Heart left ventricle (tissue), 13 donors: Measurements from ENCODE around the gene MYCN.

Experiments used
- POLR2A ChIP-seq, 2 donors: fragments of 450-650 bp; IDR thresholded peaks; one replicate each; pipeline ENCODE4 v1.6.1; 2017; ENCODE audit warnings: antibody characterized with exemption in 2 of 2, mild to moderate bottlenecking in 2 of 2, moderate library complexity in 2 of 2
- TF ChIP-seq, protein P1 (sequence below), 12 donors: fragments of 200-600 bp; sonication (generic) in 4 of 12; IDR thresholded peaks; one replicate each; pipeline versions ENCODE4 v1.5.0 to v1.8.0; 2018 to 2022; ENCODE audit warnings: antibody characterized with exemption in 12 of 12, mild to moderate bottlenecking in 5 of 12
- donor health status: ischemic (EF 13 %, LVEDD 7.1; RV severe dilation, severe dysfunction).
- donor health status: DM: no; HTN: yes; CAD: no.
- donor health status: DM: no; HTN: no; CAD: no.
- donor health status: ischemic (EF 25% LVEDD 6.9; RV normal size, moderate dysfunction).
- donor health status: ischemic (EF 25% LVEDD 5.7; RV mildly dilated, moderate dysfunction).
- donor health status: ischemic (EF 35%, LVEDD 5.7; RV mildly dilated, moderate dysfunction).
- donor health status: nonischemic (EF 11% LVEDD 7.7; RV severe dilation, severe dysfunction).
- donor health status: DM: yes; HTN: yes; CAD: no.
- donor health status: PGD.
- donor health status: ischemic (EF 29% LVEDD 5.4; RV normal size, mild dysfunction).
- donor health status: nonischemic (EF 23%, LVEDD 6.1; RV moderate dilation, normal function).

DNA sequence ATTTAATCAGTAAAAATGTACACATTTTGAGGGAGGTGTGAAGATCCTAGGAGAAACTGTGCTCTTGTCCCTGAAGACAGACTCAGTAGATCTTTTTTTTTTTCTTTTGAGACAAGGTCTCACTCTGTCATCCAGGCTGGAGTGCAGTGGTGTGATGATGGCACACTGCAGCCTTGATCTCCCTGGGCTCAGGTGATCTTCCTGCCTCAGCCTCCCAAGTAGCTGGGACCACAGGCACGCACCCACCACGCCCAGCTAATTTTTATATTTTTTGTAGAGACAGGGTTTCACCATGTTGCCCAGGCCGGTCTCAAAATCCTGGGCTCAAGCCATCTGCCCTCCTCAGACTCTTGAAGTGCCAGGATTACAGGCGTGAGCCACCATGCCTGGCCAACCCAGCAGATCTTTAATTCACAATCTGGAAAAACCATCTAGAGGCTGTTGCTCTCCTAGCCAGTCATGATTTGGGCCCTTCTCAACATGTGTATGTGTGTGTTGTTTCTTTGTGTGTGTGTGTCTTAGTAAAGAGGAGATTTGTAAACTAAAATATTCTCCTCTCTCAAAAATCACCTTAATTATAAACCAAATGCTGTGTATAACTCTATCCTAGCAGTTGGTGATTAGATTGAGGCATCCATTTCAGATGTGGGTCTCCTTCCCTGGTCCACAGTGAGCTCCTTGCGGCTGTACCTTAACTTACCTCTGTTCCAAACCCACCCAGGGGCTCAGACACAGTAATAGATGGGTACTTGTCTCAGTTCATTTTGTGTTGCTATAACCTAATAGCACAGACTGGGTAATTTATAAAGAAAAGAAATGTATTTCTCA is 3.9 kb upstream of the MYCN start:
- TF ChIP-seq, protein P1, sequence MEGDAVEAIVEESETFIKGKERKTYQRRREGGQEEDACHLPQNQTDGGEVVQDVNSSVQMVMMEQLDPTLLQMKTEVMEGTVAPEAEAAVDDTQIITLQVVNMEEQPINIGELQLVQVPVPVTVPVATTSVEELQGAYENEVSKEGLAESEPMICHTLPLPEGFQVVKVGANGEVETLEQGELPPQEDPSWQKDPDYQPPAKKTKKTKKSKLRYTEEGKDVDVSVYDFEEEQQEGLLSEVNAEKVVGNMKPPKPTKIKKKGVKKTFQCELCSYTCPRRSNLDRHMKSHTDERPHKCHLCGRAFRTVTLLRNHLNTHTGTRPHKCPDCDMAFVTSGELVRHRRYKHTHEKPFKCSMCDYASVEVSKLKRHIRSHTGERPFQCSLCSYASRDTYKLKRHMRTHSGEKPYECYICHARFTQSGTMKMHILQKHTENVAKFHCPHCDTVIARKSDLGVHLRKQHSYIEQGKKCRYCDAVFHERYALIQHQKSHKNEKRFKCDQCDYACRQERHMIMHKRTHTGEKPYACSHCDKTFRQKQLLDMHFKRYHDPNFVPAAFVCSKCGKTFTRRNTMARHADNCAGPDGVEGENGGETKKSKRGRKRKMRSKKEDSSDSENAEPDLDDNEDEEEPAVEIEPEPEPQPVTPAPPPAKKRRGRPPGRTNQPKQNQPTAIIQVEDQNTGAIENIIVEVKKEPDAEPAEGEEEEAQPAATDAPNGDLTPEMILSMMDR (IDR thresholded peaks at IDR 0.05): no peak
- TF ChIP-seq POLR2A (IDR thresholded peaks at IDR 0.05): no peak
